OCI-LY1 (cell line): ENCODE results near the gene CYB5B.

ENCODE experiments used
- H2AFZ ChIP-seq: fragments of 200-600 bp; sonication (generic), shearing (Covaris generic); 2 replicates; pipeline ENCODE4 v1.6.0; 2014; ENCODE audit warnings: antibody characterized with exemption, mild to moderate bottlenecking, low read length
- H3F3A ChIP-seq: fragments of 200-600 bp; sonication (generic), shearing (Covaris generic); 2 replicates; pipeline ENCODE4 v1.6.0; 2014; ENCODE audit warnings: mild to moderate bottlenecking, antibody characterized with exemption, low read length, moderate library complexity; ENCODE audit not compliant: insufficient read depth
- H3K27ac ChIP-seq: fragments of 200-600 bp; sonication (generic); 2 replicates; pipeline ENCODE4 v1.5.1; 2014; ENCODE audit warnings: low read length, mixed run types, mild to moderate bottlenecking, low read depth; ENCODE audit not compliant: poor library complexity, severe bottlenecking
- H3K27me3 ChIP-seq: fragments of 200-600 bp; sonication (generic); 2 replicates; pipeline ENCODE4 v1.6.0; 2014; ENCODE audit warnings: antibody characterized with exemption, mild to moderate bottlenecking, low read length, moderate library complexity; ENCODE audit not compliant: insufficient read depth
- H3K36me3 ChIP-seq: fragments of 200-600 bp; sonication (generic); 2 replicates; pipeline ENCODE4 v1.6.1; 2014; ENCODE audit warnings: mild to moderate bottlenecking, antibody characterized with exemption, low read length, moderate library complexity, mixed read lengths; ENCODE audit not compliant: insufficient read depth
- H3K4me1 ChIP-seq: fragments of 200-600 bp; sonication (generic); 2 replicates; pipeline ENCODE4 v1.5.1; 2014; ENCODE audit warnings: mild to moderate bottlenecking, low read length, moderate library complexity; ENCODE audit not compliant: insufficient read depth, severe bottlenecking
- H3K4me2 ChIP-seq: fragments of 200-600 bp; sonication (generic), shearing (Covaris generic); 2 replicates; pipeline ENCODE4 v1.6.1; 2014; ENCODE audit warnings: low read length
- H3K4me3 ChIP-seq: fragments of 200-600 bp; sonication (generic); 2 replicates; pipeline ENCODE4 v1.5.1; 2014; ENCODE audit warnings: low read length, low read depth, mild to moderate bottlenecking, mixed read lengths; ENCODE audit not compliant: poor library complexity, severe bottlenecking
- H3K79me2 ChIP-seq: fragments of 200-600 bp; shearing (Covaris generic); 2 replicates; pipeline ENCODE4 v1.6.1; 2016; ENCODE audit warnings: mixed run types, low read length, mixed read lengths; ENCODE audit not compliant: insufficient read depth
- H3K9ac ChIP-seq: fragments of 200-600 bp; sonication (generic), shearing (Covaris generic); 2 replicates; pipeline ENCODE4 v1.6.1; 2014; ENCODE audit warnings: mild to moderate bottlenecking, low read length, mixed read lengths
- H3K9me2 ChIP-seq: fragments of 200-600 bp; sonication (generic), shearing (Covaris generic); 2 replicates; pipeline ENCODE4 v1.6.1; 2014; ENCODE audit warnings: low read depth, mild to moderate bottlenecking, low read length, mixed read lengths
- H3K9me3 ChIP-seq: fragments of 200-600 bp; shearing (Covaris generic); 2 replicates; pipeline ENCODE4 v1.6.1; 2014; ENCODE audit warnings: low read length, mixed read lengths
- H4K20me1 ChIP-seq: fragments of 200-600 bp; sonication (generic), shearing (Covaris generic); 2 replicates; pipeline ENCODE4 v1.6.0; 2016; ENCODE audit warnings: mild to moderate bottlenecking, low read length; ENCODE audit not compliant: insufficient read depth
- CTCF ChIP-seq: fragments of 200-600 bp; sonication (generic), shearing (Covaris generic); IDR thresholded peaks from 2 replicates; pipeline ENCODE4 v1.5.1; 2017; ENCODE audit warnings: mild to moderate bottlenecking, antibody characterized with exemption, low read length, moderate library complexity, mixed read lengths
- EZH2 ChIP-seq: fragments of 200-600 bp; sonication (generic), shearing (Covaris generic); IDR thresholded peaks from 2 replicates; pipeline ENCODE4 v1.8.0; 2017; ENCODE audit warnings: borderline replicate concordance, mixed run types, mild to moderate bottlenecking, antibody characterized with exemption, low read length, moderate library complexity, mixed read lengths

The CYB5B gene

GRCh38 chr16:69481901-69482341 lies 57.5 kb downstream of the CYB5B start:
- Histone ChIP-seq H4K20me1 (no peaks in the 10 kb centered on the region), H3K9me3 (no peaks in the 10 kb centered on the region), H3K9ac (no peak overlapping the region), H3K4me3 (no peak overlapping the region), H3K9me2 (no peaks in the 10 kb centered on the region), H3K4me1 (no peaks in the 10 kb centered on the region), H3K27me3 (no peaks in the 10 kb centered on the region), H2AFZ (no peak overlapping the region), H3K4me2 (no peak overlapping the region), H3K27ac (no peak overlapping the region), H3K79me2 (no peaks in the 10 kb centered on the region), H3F3A (no peaks in the 10 kb centered on the region), H3K36me3 (no peaks in the 10 kb centered on the region)
- TF ChIP-seq CTCF, result no peak
- no peak for TF ChIP-seq EZH2

- H3K79me2 ChIP-seq, result no peaks in the 10 kb centered on the region
- no peak overlapping the region for H3K4me3 ChIP-seq
- no peaks in the 10 kb centered on the region for H3K36me3 ChIP-seq
- TF ChIP-seq EZH2, result no peak
- TF ChIP-seq CTCF, result no peak
- H4K20me1 ChIP-seq, result no peaks in the 10 kb centered on the region
- no peak overlapping the region for H3K27ac ChIP-seq
- H3F3A ChIP-seq, result no peaks in the 10 kb centered on the region
- H3K27me3 ChIP-seq, result no peaks in the 10 kb centered on the region
- no peak overlapping the region for H3K4me2 ChIP-seq
- no peak overlapping the region for H2AFZ ChIP-seq
- no peak overlapping the region for H3K9ac ChIP-seq
- H3K4me1 ChIP-seq, result no peaks in the 10 kb centered on the region
- no peaks in the 10 kb centered on the region for H3K9me3 ChIP-seq
- H3K9me2 ChIP-seq, result no peaks in the 10 kb centered on the region
These were observed 58.1 kb downstream of the CYB5B start for GRCh38 chr16:69482410-69482991.

GRCh38 chr16:69483611-69484010 lies 59.2 kb downstream of the CYB5B start:
- no peaks in the 10 kb centered on the region for H3K27me3 ChIP-seq
- no peaks in the 10 kb centered on the region for H4K20me1 ChIP-seq
- no peaks in the 10 kb centered on the region for H3K79me2 ChIP-seq
- H3K9ac ChIP-seq, result no peak overlapping the region
- no peaks in the 10 kb centered on the region for H3K9me3 ChIP-seq
- H2AFZ ChIP-seq, result no peak overlapping the region
- no peaks in the 10 kb centered on the region for H3K36me3 ChIP-seq
- no peak overlapping the region for H3K4me2 ChIP-seq
- no peak for TF ChIP-seq EZH2
- TF ChIP-seq CTCF, result no peak
- no peaks in the 10 kb centered on the region for H3F3A ChIP-seq
- no peaks in the 10 kb centered on the region for H3K4me1 ChIP-seq
- no peak overlapping the region for H3K27ac ChIP-seq
- no peaks in the 10 kb centered on the region for H3K9me2 ChIP-seq
- no peak overlapping the region for H3K4me3 ChIP-seq
